HepG2 (cell line): ENCODE results near the gene TBCD. TPM values are rescaled to one million over a fixed set of nuclear protein-coding genes. Genes with fewer than 3 reads are reported as not detected.

ENCODE experiments used
- CREB1 ChIP-seq, 2 experiments: fragments of 450-650 bp in 1 of 2; IDR thresholded peaks; 2 replicates each; pipeline ENCODE4 v1.6.1; 2016 to 2017; ENCODE audit warnings: control low read depth in 1 of 2, mild to moderate bottlenecking in 1 of 2, missing compliant biosample characterization in 1 of 2, missing genetic modification characterization in 1 of 2
- EED ChIP-seq: sonication (generic); formaldehyde crosslinking; IDR thresholded peaks from 2 replicates; pipeline ENCODE4 v1.5.0; 2020; ENCODE audit warnings: mild to moderate bottlenecking, missing genetic modification reagents
- GFI1 ChIP-seq: sonication (generic); formaldehyde crosslinking; IDR thresholded peaks from 2 replicates; pipeline ENCODE4 v1.5.0; 2020; ENCODE audit warnings: missing genetic modification reagents, mild to moderate bottlenecking, borderline replicate concordance
- HNF1B ChIP-seq: sonication (generic); formaldehyde crosslinking; IDR thresholded peaks from 2 replicates; pipeline ENCODE4 v1.5.1; 2020; ENCODE audit warnings: mild to moderate bottlenecking, moderate library complexity, missing genetic modification reagents
- JUNB ChIP-seq: sonication (generic); formaldehyde crosslinking; IDR thresholded peaks from 2 replicates; pipeline ENCODE4 v1.8.0; 2022; ENCODE audit warnings: missing genetic modification reagents, mild to moderate bottlenecking, borderline replicate concordance
- KLF13 ChIP-seq: sonication (generic); formaldehyde crosslinking; IDR thresholded peaks from 2 replicates; pipeline ENCODE4 v1.4.0; 2020; ENCODE audit warnings: mild to moderate bottlenecking, missing genetic modification reagents
- MIER2 ChIP-seq: IDR thresholded peaks from 2 replicates; pipeline ENCODE4 v1.6.1; 2016; ENCODE audit warnings: missing biosample characterization, missing genetic modification reagents
- MIER3 ChIP-seq: IDR thresholded peaks from 2 replicates; pipeline ENCODE4 v1.6.1; 2016; ENCODE audit warnings: missing compliant biosample characterization, borderline replicate concordance
- PAF1 ChIP-seq: IDR thresholded peaks from 2 replicates; pipeline ENCODE4 v1.6.1; 2016; ENCODE audit warnings: missing genetic modification reagents, missing compliant biosample characterization
- TARDBP ChIP-seq: sonication (generic); formaldehyde crosslinking; IDR thresholded peaks from 2 replicates; pipeline ENCODE4 v1.8.0; 2022; ENCODE audit warnings: mild to moderate bottlenecking, missing genetic modification reagents
- ZBTB21 ChIP-seq: sonication (generic); formaldehyde crosslinking; IDR thresholded peaks from 2 replicates; pipeline ENCODE4 v1.4.0; 2020; ENCODE audit warnings: missing genetic modification reagents
- ZIK1 ChIP-seq: sonication (generic); formaldehyde crosslinking; IDR thresholded peaks from 2 replicates; pipeline ENCODE4 v1.5.0; 2020; ENCODE audit warnings: mild to moderate bottlenecking, low read depth, missing genetic modification reagents, borderline replicate concordance
- ZNF207 ChIP-seq: fragments of 450-650 bp; IDR thresholded peaks from 2 replicates; pipeline ENCODE4 v1.6.1; 2016; ENCODE audit warnings: antibody characterized with exemption, borderline replicate concordance
- ZNF224 ChIP-seq: sonication (generic); formaldehyde crosslinking; IDR thresholded peaks from 2 replicates; pipeline ENCODE4 v1.5.0; 2020; ENCODE audit warnings: mild to moderate bottlenecking, missing genetic modification reagents
- ZNF251 ChIP-seq: sonication (generic); formaldehyde crosslinking; IDR thresholded peaks from 2 replicates; pipeline ENCODE4 v1.9.0; 2021; ENCODE audit warnings: mild to moderate bottlenecking, missing genetic modification reagents
- ZNF34 ChIP-seq: sonication (generic); formaldehyde crosslinking; IDR thresholded peaks from 2 replicates; pipeline ENCODE4 v1.4.0; 2020; ENCODE audit warnings: mild to moderate bottlenecking, missing genetic modification reagents, borderline replicate concordance
- ZNF431 ChIP-seq: sonication (generic); formaldehyde crosslinking; IDR thresholded peaks from 2 replicates; pipeline ENCODE4 v1.9.0; 2022; ENCODE audit warnings: missing genetic modification reagents, low read depth, mild to moderate bottlenecking, borderline replicate concordance
- ZNF484 ChIP-seq: sonication (generic); formaldehyde crosslinking; IDR thresholded peaks from 2 replicates; pipeline ENCODE4 v1.5.1; 2020; ENCODE audit warnings: mild to moderate bottlenecking, low read depth, missing genetic modification reagents, borderline replicate concordance
- ZNF570 ChIP-seq: sonication (generic); formaldehyde crosslinking; IDR thresholded peaks from 2 replicates; pipeline ENCODE4 v1.4.0; 2020; ENCODE audit warnings: mild to moderate bottlenecking, missing genetic modification reagents, borderline replicate concordance
- ZNF572 ChIP-seq: sonication (generic); formaldehyde crosslinking; IDR thresholded peaks from 2 replicates; pipeline ENCODE4 v1.5.1; 2020; ENCODE audit warnings: mild to moderate bottlenecking, missing genetic modification reagents
- ZSCAN29 ChIP-seq: sonication (generic); formaldehyde crosslinking; conservative IDR thresholded peaks from 2 replicates; pipeline ENCODE4 v1.4.0; 2020; ENCODE audit warnings: mild to moderate bottlenecking, missing genetic modification reagents
- ZXDC ChIP-seq: sonication (generic); formaldehyde crosslinking; IDR thresholded peaks from 2 replicates; pipeline ENCODE4 v1.5.0; 2020; ENCODE audit warnings: mild to moderate bottlenecking, missing genetic modification reagents
- polyA plus RNA-seq, 8 experiments: library from polyadenylated mRNA; depleted of rRNA in 3 of 8; stranded (reverse) in 7 of 8; unstranded in 1 of 8; fragments of >200 nt; fragmentation: Illumina TruSeq in 4 of 8; extraction: Trizol in 4 of 8; gene quantifications; 2 replicates each; pipeline versions ENCODE4 v1.2.1 to v1.2.3, GENCODE V29; 2011 to 2016; ENCODE audit warnings: low read depth in 4 of 8, missing spikeins in 1 of 8, mixed read lengths in 1 of 8; ENCODE audit not compliant: insufficient read depth in 1 of 8
- total RNA-seq, 5 experiments: library from RNA; depleted of rRNA; stranded (reverse); fragments of >200 nt; fragmentation: Illumina TruSeq; extraction: Trizol; gene quantifications; 2 replicates each; pipeline ENCODE4 v1.2.3, GENCODE V29; 2016; ENCODE audit warnings: low read depth in 1 of 5
- TF ChIP-seq, protein P1 (sequence below): sonication (generic); formaldehyde crosslinking; IDR thresholded peaks from 2 replicates; pipeline ENCODE4 v1.4.0; 2020; ENCODE audit warnings: missing genetic modification reagents

The TBCD gene
- total and polyA plus RNA-seq, 2 of the 13 experiments (the other 11 are each of a cell fraction or from before 2014, with no cell fraction given): 33.9 to 54.8 TPM

GRCh38 chr17:82859431-82860403, 107.9 kb downstream of the TBCD start (continued):
- TF ChIP-seq ZIK1 (CRISPR knock-in tag) (no peak), EED (CRISPR knock-in tag) (no peak), ZNF207 (no peak), ZNF484 (CRISPR knock-in tag) (no peak), HNF1B (CRISPR knock-in tag) (0 out of 2 replicates have a peak, but pooled peaks have one; percentile 32), ZNF34 (CRISPR knock-in tag) (no peak), ZBTB21 (CRISPR knock-in tag) (no peak), GFI1 (CRISPR knock-in tag) (no peak), ZSCAN29 (no peak), ZNF570 (no peak), TARDBP (CRISPR knock-in tag) (no peak), ZNF224 (CRISPR knock-in tag) (no peak), KLF13 (CRISPR knock-in tag) (no peak), MIER2 (no peak), MIER3 (CRISPR knock-in tag) (no peak), ZXDC (CRISPR knock-in tag) (no peak), ZNF431 (CRISPR knock-in tag) (no peak), JUNB (no peak), PAF1 (CRISPR knock-in tag) (no peak), ZNF251 (no peak), CREB1 (IDR thresholded peaks at IDR 0.05) (no peak), CREB1 (CRISPR knock-in tag; IDR thresholded peaks at IDR 0.05) (no peak), ZNF572 (CRISPR knock-in tag) (no peak)
- TF ChIP-seq, protein P1, sequence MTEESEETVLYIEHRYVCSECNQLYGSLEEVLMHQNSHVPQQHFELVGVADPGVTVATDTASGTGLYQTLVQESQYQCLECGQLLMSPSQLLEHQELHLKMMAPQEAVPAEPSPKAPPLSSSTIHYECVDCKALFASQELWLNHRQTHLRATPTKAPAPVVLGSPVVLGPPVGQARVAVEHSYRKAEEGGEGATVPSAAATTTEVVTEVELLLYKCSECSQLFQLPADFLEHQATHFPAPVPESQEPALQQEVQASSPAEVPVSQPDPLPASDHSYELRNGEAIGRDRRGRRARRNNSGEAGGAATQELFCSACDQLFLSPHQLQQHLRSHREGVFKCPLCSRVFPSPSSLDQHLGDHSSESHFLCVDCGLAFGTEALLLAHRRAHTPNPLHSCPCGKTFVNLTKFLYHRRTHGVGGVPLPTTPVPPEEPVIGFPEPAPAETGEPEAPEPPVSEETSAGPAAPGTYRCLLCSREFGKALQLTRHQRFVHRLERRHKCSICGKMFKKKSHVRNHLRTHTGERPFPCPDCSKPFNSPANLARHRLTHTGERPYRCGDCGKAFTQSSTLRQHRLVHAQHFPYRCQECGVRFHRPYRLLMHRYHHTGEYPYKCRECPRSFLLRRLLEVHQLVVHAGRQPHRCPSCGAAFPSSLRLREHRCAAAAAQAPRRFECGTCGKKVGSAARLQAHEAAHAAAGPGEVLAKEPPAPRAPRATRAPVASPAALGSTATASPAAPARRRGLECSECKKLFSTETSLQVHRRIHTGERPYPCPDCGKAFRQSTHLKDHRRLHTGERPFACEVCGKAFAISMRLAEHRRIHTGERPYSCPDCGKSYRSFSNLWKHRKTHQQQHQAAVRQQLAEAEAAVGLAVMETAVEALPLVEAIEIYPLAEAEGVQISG (CRISPR knock-in tag): no peak
